Measurements from ENCODE around the gene MAD1L1.

Gene MAD1L1

GRCh38 chr7:1911571-1911970 lies 321.2 kb downstream of the MAD1L1 start:
- no peak for DNase-seq (ENCODE audit: low read depth)

GRCh38 chr7:1910827-1911226 lies 321.9 kb downstream of the MAD1L1 start:
- no peak for DNase-seq (ENCODE audit: low read depth)

GRCh38 chr7:1910081-1910685 lies 322.6 kb downstream of the MAD1L1 start:
- DNase-seq (ENCODE audit: low read depth) = no peak

GRCh38 chr7:1909476-1909875 lies 323.3 kb downstream of the MAD1L1 start:
- DNase-seq (ENCODE audit: low read depth) = no peak

- DNase-seq (ENCODE audit: low read depth) = no peak
These were observed 323.8 kb downstream of the MAD1L1 start for GRCh38 chr7:1908823-1909420.

GRCh38 chr7:1907751-1908365 lies 324.9 kb downstream of the MAD1L1 start:
- DNase-seq (ENCODE audit: low read depth) = no peak

GRCh38 chr7:1906988-1907745 lies 325.6 kb downstream of the MAD1L1 start:
- no peak for DNase-seq (ENCODE audit: low read depth)

- DNase-seq (ENCODE audit: low read depth) = no peak
These were observed 326.5 kb downstream of the MAD1L1 start for GRCh38 chr7:1906087-1906830.

- no peak for DNase-seq (ENCODE audit: low read depth)
These were observed 330.4 kb downstream of the MAD1L1 start for GRCh38 chr7:1902231-1902855.

GRCh38 chr7:1901431-1902210 lies 331.1 kb downstream of the MAD1L1 start:
- no peak for DNase-seq (ENCODE audit: low read depth)

GRCh38 chr7:1900847-1901246 lies 331.9 kb downstream of the MAD1L1 start:
- DNase-seq (ENCODE audit: low read depth) = no peak

GRCh38 chr7:1899951-1900762 lies 332.6 kb downstream of the MAD1L1 start:
- no peak for DNase-seq (ENCODE audit: low read depth)

- DNase-seq (ENCODE audit: low read depth) = no peak
These were observed 333.5 kb downstream of the MAD1L1 start for GRCh38 chr7:1899196-1899595.

- no peak for DNase-seq (ENCODE audit: low read depth)
These were observed 334.0 kb downstream of the MAD1L1 start for GRCh38 chr7:1898628-1899185.

GRCh38 chr7:1897861-1898627 lies 334.7 kb downstream of the MAD1L1 start:
- no peak for DNase-seq (ENCODE audit: low read depth)

GRCh38 chr7:1897076-1897860 lies 335.5 kb downstream of the MAD1L1 start:
- no peak for DNase-seq (ENCODE audit: low read depth)

GRCh38 chr7:1895664-1896515 lies 336.9 kb downstream of the MAD1L1 start:
- no peak for DNase-seq (ENCODE audit: low read depth)
